H1 (cell line): ENCODE data around the gene TMEM144.

ENCODE experiments used
- CEBPB ChIP-seq: IDR thresholded peaks from 2 replicates; pipeline ENCODE4 v1.6.1; 2012; ENCODE audit warnings: low read depth, low read length
- CTCF ChIP-seq, 3 experiments: IDR thresholded peaks; 1 replicate in 2 of 3; 2 replicates in 1 of 3; pipeline versions ENCODE4 v1.5.1 to v1.6.1; 2011; ENCODE audit warnings: low read length in 3 of 3, mild to moderate bottlenecking in 3 of 3, inconsistent platforms in 2 of 3, low read depth in 1 of 3, moderate library complexity in 1 of 3; ENCODE audit not compliant: insufficient read depth in 1 of 3; ENCODE audit errors: control extremely low read depth in 1 of 3
- EP300 ChIP-seq, 2 experiments: IDR thresholded peaks; 1 replicate in 1 of 2; 2 replicates in 1 of 2; pipeline ENCODE4 v1.6.1; 2011 to 2012; ENCODE audit warnings: low read depth in 2 of 2, low read length in 2 of 2, mild to moderate bottlenecking in 2 of 2, borderline replicate concordance in 1 of 2, inconsistent platforms in 1 of 2, moderate library complexity in 1 of 2
- FOSL1 ChIP-seq: IDR thresholded peaks from 2 replicates; pipeline ENCODE4 v1.6.1; 2011; ENCODE audit warnings: mild to moderate bottlenecking, low read depth, low read length, moderate library complexity; ENCODE audit not compliant: insufficient read depth
- GTF2F1 ChIP-seq: IDR thresholded peaks from 2 replicates; pipeline ENCODE4 v1.6.1; 2012; ENCODE audit warnings: low read depth, low read length, improper control_type of control experiment, borderline replicate concordance
- MAX ChIP-seq: IDR thresholded peaks from 2 replicates; pipeline ENCODE4 v1.6.1; 2012; ENCODE audit warnings: inconsistent platforms
- POLR2A ChIP-seq, 2 experiments: IDR thresholded peaks; 1 replicate in 1 of 2; 2 replicates in 1 of 2; pipeline ENCODE4 v1.6.1; 2011; ENCODE audit warnings: low read depth in 2 of 2, low read length in 2 of 2, mild to moderate bottlenecking in 2 of 2; ENCODE audit errors: control extremely low read depth in 1 of 2
- RBBP5 ChIP-seq: IDR thresholded peaks from 2 replicates; pipeline ENCODE4 v1.7.1; 2012; ENCODE audit warnings: low read depth, mild to moderate bottlenecking, inconsistent platforms, low read length, moderate library complexity, borderline replicate concordance
- RFX5 ChIP-seq: IDR thresholded peaks from 2 replicates; pipeline ENCODE4 v1.6.1; 2011; ENCODE audit warnings: low read depth, low read length, improper control_type of control experiment, borderline replicate concordance
- SP1 ChIP-seq: IDR thresholded peaks from 2 replicates; pipeline ENCODE4 v1.6.1; 2011; ENCODE audit warnings: low read depth, low read length
- TBP ChIP-seq: IDR thresholded peaks from 2 replicates; pipeline ENCODE4 v1.6.1; 2011; ENCODE audit warnings: low read depth, low read length, improper control_type of control experiment
- YY1 ChIP-seq: IDR thresholded peaks from 2 replicates; pipeline ENCODE4 v1.6.1; 2011; ENCODE audit warnings: low read depth, mild to moderate bottlenecking, low read length

- TF ChIP-seq POLR2A (IDR thresholded peaks at IDR 0.05; ENCODE audit: control extremely low read depth in 1 of 2, low read depth in 2 of 2, low read length in 2 of 2) (no peak), RBBP5 (no peak), MAX (no peak), YY1 (no peak), CTCF (IDR thresholded peaks at IDR 0.05; ENCODE audit: control extremely low read depth in 1 of 3, insufficient read depth in 1 of 3, low read depth in 1 of 3, low read length in 3 of 3) (no peak), CEBPB (no peak), FOSL1 (no peak), RFX5 (no peak), EP300 (IDR thresholded peaks at IDR 0.05; ENCODE audit: borderline replicate concordance in 1 of 2, low read depth in 2 of 2, low read length in 2 of 2) (no peak), TBP (no peak), SP1 (no peak), GTF2F1 (no peak)
Measured at GRCh38 chr4:158200214-158200613, 10.1 kb upstream of the TMEM144 start.
